Upper lobe of left lung (tissue), 4 donors: Measurements from ENCODE around the gene ITM2C.

Experiments
- EP300 ChIP-seq, 4 donors: sonication (generic); formaldehyde crosslinking; IDR thresholded peaks; one replicate each; pipeline ENCODE4 v1.5.1; 2017; ENCODE audit warnings: antibody characterized with exemption in 4 of 4, control low read depth in 2 of 4
- POLR2A ChIP-seq, 4 donors: fragments of 450-650 bp; IDR thresholded peaks; one replicate each; pipeline ENCODE4 v1.5.1; 2016 to 2017; ENCODE audit warnings: antibody characterized with exemption in 4 of 4, mild to moderate bottlenecking in 2 of 4
- TF ChIP-seq, protein P1 (sequence below), 6 experiments: fragments of 450-650 bp in 4 of 6; fragments of 200-600 bp in 2 of 6; sonication (generic) in 2 of 6; IDR thresholded peaks; one replicate each; pipeline ENCODE4 v1.5.1; 2016 to 2019; ENCODE audit warnings: antibody characterized with exemption in 6 of 6

DNA sequence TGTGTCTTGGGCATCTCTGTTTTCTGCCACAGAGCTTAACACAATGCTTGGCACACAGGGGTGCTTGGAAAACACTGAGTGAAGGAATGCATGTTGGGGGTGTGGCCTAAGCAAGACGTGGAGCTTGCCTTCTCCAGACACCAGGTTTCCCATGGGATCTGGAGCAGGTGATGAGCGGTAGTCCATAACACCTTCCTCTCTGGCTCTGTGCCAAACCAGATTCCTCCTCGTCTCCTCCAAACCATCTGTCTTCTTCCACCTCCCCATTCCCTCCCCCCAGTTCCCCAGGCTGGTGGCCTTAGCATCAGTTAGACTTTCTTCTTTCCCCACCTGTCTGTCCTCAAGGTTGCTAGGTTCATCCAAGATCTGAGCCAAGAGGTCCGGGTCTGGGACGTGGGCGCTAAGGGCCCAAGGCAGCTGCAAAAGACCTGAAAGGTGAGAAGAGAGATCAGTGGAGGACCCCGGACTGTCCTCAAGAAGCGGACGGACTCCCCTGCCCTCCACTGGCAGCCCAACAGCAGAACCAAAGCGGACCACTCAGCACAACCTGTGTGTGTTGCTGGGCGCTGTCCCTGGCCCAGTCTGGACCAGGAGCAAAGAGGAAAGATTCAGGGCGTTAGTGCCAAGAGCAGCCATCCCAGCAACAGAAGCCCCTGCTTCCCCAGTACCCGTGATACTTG is 1.2 kb upstream of the ITM2C start:
- TF ChIP-seq POLR2A (IDR thresholded peaks at IDR 0.05) (no peak), EP300 (IDR thresholded peaks at IDR 0.05) (no peak)
- TF ChIP-seq, protein P1, sequence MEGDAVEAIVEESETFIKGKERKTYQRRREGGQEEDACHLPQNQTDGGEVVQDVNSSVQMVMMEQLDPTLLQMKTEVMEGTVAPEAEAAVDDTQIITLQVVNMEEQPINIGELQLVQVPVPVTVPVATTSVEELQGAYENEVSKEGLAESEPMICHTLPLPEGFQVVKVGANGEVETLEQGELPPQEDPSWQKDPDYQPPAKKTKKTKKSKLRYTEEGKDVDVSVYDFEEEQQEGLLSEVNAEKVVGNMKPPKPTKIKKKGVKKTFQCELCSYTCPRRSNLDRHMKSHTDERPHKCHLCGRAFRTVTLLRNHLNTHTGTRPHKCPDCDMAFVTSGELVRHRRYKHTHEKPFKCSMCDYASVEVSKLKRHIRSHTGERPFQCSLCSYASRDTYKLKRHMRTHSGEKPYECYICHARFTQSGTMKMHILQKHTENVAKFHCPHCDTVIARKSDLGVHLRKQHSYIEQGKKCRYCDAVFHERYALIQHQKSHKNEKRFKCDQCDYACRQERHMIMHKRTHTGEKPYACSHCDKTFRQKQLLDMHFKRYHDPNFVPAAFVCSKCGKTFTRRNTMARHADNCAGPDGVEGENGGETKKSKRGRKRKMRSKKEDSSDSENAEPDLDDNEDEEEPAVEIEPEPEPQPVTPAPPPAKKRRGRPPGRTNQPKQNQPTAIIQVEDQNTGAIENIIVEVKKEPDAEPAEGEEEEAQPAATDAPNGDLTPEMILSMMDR (IDR thresholded peaks at IDR 0.05), result no peak
